Keratinocyte (primary cell): Measurements from ENCODE around the gene MAVS.

ENCODE experiments used
- EZH2 ChIP-seq: IDR thresholded peaks from one replicate; pipeline ENCODE4 v1.6.1; 2012; ENCODE audit warnings: inconsistent platforms, mild to moderate bottlenecking, low read length, moderate library complexity
- TF ChIP-seq, protein P1 (sequence below), 3 experiments: IDR thresholded peaks in 1 of 3; conservative IDR thresholded peaks in 1 of 3; optimal IDR thresholded peaks in 1 of 3; 2 replicates in 2 of 3; 3 replicates in 1 of 3; pipeline versions ENCODE3 to v1.5.1; 2011; ENCODE audit warnings: low read length in 3 of 3, mild to moderate bottlenecking in 3 of 3, moderate library complexity in 2 of 3, control low read depth in 1 of 3, inconsistent platforms in 1 of 3; ENCODE audit not compliant: insufficient read depth in 2 of 3; ENCODE audit errors: extremely low read depth in 1 of 3

DNA sequence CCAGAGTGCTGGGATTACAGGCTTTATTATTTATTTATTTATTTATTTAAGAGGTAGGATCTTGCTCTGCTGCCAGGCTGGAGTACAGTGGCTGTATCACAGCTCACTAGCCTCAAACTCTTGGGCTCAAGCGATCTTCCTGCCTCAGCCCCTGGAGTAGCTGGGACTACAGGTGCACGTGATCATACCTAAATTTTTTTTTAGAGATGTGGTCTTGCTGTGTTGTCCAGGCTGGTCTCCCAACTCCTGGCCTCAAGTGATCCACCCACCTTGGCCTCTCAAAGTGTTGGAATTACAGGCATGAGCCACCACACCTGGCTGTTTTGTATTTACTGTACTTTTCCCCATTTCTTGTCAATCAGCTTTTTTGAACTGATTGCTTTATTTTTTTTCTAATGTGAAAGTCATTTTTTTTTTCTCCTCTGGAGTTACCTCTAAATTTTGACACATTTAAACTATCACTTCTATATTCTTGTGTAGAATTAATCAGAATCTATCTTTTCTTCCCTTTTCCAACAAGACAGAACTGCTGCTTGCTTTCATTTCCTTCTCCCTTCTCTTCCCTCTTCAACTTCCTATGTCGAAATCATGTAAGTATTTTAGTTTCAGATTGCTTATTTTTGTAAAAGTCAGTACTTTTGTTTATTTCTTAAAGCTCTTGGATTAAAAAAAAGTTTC, 54.5 kb downstream of the MAVS start:
- TF ChIP-seq, protein P1, sequence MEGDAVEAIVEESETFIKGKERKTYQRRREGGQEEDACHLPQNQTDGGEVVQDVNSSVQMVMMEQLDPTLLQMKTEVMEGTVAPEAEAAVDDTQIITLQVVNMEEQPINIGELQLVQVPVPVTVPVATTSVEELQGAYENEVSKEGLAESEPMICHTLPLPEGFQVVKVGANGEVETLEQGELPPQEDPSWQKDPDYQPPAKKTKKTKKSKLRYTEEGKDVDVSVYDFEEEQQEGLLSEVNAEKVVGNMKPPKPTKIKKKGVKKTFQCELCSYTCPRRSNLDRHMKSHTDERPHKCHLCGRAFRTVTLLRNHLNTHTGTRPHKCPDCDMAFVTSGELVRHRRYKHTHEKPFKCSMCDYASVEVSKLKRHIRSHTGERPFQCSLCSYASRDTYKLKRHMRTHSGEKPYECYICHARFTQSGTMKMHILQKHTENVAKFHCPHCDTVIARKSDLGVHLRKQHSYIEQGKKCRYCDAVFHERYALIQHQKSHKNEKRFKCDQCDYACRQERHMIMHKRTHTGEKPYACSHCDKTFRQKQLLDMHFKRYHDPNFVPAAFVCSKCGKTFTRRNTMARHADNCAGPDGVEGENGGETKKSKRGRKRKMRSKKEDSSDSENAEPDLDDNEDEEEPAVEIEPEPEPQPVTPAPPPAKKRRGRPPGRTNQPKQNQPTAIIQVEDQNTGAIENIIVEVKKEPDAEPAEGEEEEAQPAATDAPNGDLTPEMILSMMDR (optimal IDR thresholded peaks at IDR 0.05 in 1 of 3, IDR thresholded peaks at IDR 0.05 in 1 of 3, conservative IDR thresholded peaks at IDR 0.05 in 1 of 3; ENCODE audit: extremely low read depth in 1 of 3, insufficient read depth in 2 of 3, low read length in 3 of 3), result no peak
- no peak for TF ChIP-seq EZH2
